DOHH2 (cell line): Measurements from ENCODE around the gene PITPNM3.

Source experiments
- CTCF ChIP-seq: fragments of 200-600 bp; sonication (generic); IDR thresholded peaks from one replicate; pipeline ENCODE4 v1.5.1; 2014; ENCODE audit warnings: antibody characterized with exemption, mild to moderate bottlenecking, low read depth, low read length; ENCODE audit not compliant: poor library complexity, severe bottlenecking
- EZH2phosphoT487 ChIP-seq: fragments of 200-600 bp; sonication (generic); IDR thresholded peaks from 2 replicates; pipeline ENCODE4 v1.6.1; 2017; ENCODE audit warnings: borderline replicate concordance, mild to moderate bottlenecking, antibody characterized with exemption, low read length, moderate library complexity, mixed read lengths

- TF ChIP-seq CTCF (no peak), EZH2phosphoT487 (no peak)
Measured at GRCh38 chr17:6402258-6402657, 154.1 kb downstream of the PITPNM3 start.
